T-helper 2 cell treated with Interferon-gamma antibody and Interleukin-4, amounts not matched to agents 100 ng/mL and 5 ng/mL, for 36 hours (primary cell): ENCODE measurements around the gene DBR1. TPM values are rescaled to one million over a fixed set of nuclear protein-coding genes. Genes with fewer than 3 reads are reported as not detected.
"Not testable (repeated sequence)": the region's sequence is repeated elsewhere in the genome, so short reads cannot be mapped to it uniquely, and the experiment has no call there.

Experiments used
- intact Hi-C: fragments of 100-400 bp; cut with micrococcal nuclease; formaldehyde crosslinking; loops from one replicate; pipeline ENCODE4 v1.15.1; 2023
- total RNA-seq: library from RNA; stranded (reverse); gene quantifications from 2 replicates; pipeline ENCODE4 v1.2.3, GENCODE V29; 2022

Gene DBR1
- total RNA-seq, 1 donor from 2014 or later, result 21.5 TPM

DNA sequence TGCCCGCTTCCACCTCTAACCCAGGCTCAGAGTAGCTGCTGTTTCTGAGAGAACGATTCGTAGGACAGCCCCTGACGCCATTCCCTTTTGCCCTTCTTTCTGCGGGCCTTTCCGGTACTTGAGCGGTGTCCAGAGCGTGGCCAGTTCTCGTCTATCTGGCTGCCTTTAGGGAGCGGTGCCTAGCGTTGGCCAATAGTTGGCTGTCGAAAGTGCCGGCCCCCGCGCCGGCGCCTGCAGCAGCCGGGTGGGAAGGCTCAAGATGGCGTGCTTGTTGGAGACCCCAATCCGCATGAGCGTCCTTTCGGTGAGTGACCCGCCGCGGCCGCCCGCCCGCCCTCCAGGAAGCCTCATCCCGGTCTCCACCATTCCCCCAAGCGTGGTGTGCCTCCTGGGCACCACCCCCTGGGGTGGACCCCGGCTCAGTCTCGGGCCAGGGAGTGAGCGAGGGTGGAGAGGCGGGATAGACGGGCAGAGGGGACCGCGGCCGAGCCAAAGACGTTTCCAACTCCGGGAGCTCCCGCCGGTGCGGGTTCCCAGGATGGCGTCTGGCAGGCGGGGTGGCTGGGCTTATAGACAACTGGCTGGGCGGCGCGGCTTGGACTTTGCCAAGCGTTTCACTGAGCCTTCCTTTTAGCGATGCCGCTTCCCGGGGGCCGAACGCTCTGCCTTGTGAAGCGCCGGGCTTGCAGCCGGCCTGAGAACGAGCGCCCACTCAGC, 12.7 kb upstream of the DBR1 start, which contains the start of gene ARMC8:
Gene ARMC8 (plus strand): TSS at position 6 of the 717 bp plus-strand sequence. CDS start 254 bp downstream, at position 260.
- intact Hi-C loops, result loop anchor here (1.0 to 10.0 kb wide), 7 partner anchors 13 to 1990 kb away; partner anchors contain the start of genes DBR1, ESYT3, MSL2 and NME9

DNA sequence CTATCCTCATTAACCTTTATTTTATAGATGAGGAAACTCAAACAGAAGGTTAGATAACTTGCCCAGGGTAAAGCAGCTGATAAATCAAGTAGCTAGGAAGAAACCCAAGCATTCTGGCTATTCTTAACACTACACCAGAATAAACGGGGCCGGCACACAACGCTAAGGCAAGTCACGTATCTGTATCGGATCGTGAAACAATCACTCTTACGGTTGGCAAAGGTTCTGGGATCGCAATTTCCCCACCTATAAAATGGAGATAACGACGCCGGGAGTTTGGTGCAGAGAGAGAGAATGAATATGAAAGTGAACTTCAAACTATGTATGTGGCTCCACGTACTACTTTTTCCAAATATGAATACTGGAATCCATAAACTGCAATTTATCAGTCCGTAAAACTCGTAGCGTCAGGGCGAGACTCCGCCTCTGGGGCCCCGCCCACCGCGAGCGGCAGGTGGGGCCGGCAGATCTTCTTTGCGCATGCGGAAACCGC, 12.1 kb upstream of the DBR1 start:
- intact Hi-C loops, result loop anchor here (1.0 to 10.0 kb wide), 7 partner anchors 13 to 1990 kb away; partner anchors contain the start of genes DBR1, ESYT3, MSL2 and NME9

DNA sequence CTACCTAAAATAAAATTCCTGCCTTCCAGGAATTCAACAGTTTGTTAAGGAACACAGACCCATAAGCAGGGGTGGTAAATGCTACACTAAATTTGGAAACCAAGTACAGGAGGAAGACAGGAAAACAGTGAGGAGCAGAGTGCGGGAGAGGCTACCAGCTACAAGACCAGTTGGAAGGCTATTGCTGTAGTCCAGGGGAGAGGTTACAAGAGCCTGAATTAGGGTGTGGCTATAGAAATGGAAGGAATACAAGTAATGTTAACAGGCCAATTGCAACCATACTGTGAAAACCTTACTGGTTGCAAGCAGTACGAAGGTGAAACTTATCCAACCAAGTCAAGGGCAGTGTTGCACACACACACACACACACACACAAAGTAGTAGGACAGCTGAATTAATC, 11.5 kb upstream of the DBR1 start:
- intact Hi-C loops, result loop anchor here (5.0 to 10.0 kb wide), 5 partner anchors 36 to 1989 kb away; partner anchors contain the start of genes ESYT3, MSL2 and PCCB

DNA sequence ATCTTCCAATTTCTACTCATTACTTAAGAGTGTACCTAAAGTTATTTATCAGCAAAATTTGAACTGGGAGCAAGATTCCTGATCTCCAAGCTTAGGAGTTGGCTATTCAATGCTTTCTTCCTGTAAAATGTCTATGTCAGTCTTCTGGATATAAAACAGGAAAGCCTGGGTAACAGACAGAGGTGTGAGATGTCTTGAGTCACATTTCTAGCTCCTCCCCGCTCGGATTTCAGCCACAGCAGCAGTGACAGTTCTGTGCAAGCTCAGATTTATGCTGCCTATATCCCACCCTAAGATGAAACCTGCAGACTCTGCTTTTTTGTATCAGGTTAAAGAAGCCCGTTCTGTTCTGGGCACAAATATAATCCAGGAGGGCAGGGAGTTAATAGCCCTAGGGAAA, 10.3 kb upstream of the DBR1 start:
- intact Hi-C loops, result loop anchor here (5.0 to 10.0 kb wide), 6 partner anchors 37 to 1988 kb away; partner anchors contain the start of genes CEP70, ESYT3, MSL2 and PCCB

DNA sequence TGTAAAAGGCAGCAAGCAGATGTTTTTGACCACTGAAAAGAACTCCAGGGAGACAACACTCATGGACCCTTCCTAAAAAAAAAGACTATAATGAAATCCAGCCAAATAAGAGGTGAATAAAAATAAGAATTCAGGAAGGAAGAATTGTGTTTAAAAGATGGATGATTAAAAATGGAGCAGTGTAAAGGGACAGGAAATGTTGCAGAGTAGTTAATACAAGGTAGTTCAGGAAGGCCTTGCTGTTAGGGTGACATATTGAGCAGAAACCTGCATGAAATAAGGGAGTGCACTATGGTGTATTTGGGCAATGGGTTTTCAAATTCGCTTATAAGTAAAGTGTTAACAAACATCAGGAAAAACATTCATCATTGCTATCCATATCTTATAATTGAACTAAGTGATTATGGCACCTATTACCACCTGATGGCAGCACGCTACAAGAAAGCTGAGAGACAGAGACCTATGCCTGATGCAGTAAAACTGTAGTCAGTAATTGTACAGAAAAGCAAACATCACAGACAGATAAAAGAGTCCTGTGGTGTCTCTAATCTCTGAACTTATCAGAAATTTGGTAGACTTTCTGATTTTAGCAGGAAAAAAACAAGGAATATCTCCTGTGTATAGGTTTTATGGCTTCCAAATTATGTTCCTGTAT, 5.8 kb upstream of the DBR1 start:
- intact Hi-C loops, result loop anchor here (5.0 to 10.0 kb wide), 3 partner anchors 254 to 734 kb away; partner anchors contain the start of genes CEP70 and ESYT3

DNA sequence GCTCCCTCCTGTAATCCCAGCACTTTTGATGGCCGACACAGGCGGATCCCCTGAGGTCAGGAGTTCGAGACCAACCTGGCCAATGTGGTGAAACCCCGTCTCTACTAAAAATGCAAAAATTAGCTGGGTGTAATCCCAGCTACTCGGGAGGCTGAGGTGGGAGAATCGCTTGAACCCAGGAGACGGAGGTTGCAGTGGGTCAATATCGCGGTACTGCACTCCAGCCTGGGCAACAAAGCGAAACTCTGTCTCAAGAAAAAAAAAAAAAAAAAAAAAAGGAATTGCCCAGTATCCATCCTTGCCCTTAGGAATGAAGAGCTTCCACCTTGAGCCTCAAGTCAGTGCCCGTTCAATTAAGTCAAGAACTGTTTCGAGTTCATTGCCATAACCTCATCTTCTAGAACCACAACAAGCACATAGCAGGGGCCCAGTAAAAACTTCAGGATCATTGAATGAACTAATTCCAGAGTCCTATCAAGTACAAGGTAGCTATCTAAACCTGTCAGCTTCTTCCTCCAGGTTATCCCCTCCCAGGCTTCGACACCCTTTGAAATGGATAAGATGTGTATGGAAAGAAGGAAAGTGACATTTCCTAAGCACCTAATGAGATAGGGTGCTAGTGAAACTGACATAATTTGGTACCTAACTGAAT, 826 bp downstream of the DBR1 start:
- intact Hi-C loops, result loop anchor here (1.0 to 5.0 kb wide), 4 partner anchors 13 to 763 kb away; partner anchors contain the start of genes ARMC8 and PIK3CB

- intact Hi-C loops, result loop anchor here (5.0 kb wide), 3 partner anchors 105 to 765 kb away; partner anchors contain the start of gene PIK3CB
These were observed 2.1 kb downstream of the DBR1 start for GRCh38 chr3:138172625-138173024.

- intact Hi-C loops, result no loop called here
These were observed 9.7 kb downstream of the DBR1 start for GRCh38 chr3:138165061-138165460.

DNA sequence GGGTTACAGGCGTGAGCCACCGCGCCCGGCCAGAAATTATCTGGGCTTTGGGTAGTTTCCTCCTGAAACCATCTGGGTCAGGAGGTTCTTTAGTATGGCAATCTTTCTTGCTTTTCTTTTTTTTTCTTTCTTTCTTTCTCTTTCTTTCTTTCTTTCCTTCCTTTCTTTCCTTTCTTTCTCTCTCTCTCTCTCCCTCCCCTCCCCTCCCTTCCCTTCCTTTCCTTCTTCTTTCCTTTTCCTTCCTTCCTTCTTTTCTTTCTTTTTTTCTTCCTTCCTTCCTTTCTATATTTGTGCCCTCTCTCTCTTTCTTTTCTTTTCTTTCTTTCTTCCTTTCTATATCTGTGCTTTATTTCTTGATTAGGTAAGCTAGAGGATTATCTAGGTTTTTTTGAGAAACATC, 17.0 kb downstream of the DBR1 start:
- intact Hi-C loops, result no loop called here

- intact Hi-C loops, result no loop called here
These were observed 20.2 kb downstream of the DBR1 start for GRCh38 chr3:138154534-138154933.

DNA sequence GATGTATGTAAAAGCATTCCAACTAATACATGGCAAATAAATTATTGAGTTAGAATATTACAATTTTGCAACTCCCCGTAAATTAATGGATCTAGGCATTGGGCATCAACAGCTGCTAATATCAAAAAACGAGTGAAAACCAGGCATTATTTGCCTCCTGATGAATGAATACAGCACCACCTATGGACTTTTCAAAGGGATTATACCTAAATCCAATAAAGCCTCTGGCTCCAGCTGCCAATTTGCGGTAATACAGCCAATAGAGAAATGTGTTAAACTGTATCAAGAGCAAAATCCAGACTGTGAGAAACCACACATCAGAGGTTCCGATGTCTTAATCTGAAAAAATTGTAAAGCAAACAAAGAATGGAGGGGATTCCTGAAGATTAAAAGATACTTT, 26.2 kb downstream of the DBR1 start:
- intact Hi-C loops, result no loop called here

- intact Hi-C loops, result not testable (repeated sequence)
These were observed 32.5 kb downstream of the DBR1 start for GRCh38 chr3:138142181-138142580.

DNA sequence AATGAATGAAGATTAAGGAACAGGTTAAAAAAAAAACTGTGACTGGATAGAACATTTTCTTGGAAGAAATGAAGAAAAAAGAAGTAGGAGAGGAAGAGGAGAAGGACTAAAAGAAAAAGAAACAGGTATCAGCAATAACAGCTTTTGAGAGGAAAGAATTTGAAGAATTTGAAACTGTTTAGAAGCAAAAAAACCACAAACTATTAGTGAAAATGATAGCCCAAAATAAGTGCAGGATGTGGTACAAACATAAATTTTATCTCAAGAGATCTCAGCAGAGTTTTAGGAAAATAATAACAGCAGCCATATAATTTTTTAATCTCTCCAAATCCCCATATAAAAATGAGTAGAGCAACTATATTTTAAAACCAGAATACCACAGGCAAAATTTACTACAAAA, 33.8 kb downstream of the DBR1 start:
- intact Hi-C loops, result no loop called here

DNA sequence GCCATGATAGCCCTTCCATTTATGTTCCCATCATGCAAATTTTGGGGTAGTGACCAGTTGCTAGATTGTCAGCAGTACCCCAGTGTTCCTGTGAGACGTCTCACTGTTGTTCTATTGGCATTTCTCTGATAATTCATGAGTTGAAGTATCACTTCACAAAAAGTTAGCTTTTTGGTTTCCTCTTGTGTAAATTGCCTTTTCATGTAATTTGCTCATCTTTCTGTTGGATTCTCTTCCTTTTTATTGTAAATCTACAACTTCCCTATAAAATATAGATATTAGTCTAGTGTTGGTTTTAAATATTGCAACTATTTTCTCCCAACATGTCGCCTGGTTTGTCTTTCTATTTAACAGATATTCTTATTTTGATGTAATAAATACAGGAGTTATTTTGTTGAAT, 35.0 kb downstream of the DBR1 start:
- intact Hi-C loops, result no loop called here

GRCh38 chr3:138137861-138138260, 36.9 kb downstream of the DBR1 start:
- intact Hi-C loops, result no loop called here

- intact Hi-C loops, result no loop called here
These were observed 38.5 kb downstream of the DBR1 start for GRCh38 chr3:138136201-138136600.

DNA sequence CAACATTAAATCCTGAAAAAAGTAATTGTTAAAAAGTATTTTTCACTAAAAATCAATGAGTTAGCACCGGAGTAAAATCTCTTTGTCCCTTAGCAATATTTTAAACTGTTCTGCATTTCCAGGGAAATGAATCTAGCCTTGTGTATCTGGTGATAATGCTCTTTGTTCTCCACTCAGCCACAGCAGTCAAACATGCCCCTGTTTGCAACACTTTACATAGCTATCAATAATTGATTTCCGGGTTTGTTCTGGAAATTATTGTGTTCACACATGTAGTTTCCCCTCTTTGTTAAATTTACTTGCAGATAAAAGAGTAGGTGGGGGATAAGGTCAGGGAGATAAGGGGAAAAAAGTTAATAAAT, 38.9 kb downstream of the DBR1 start:
- intact Hi-C loops, result no loop called here

- intact Hi-C loops, result no loop called here
These were observed 39.4 kb downstream of the DBR1 start for GRCh38 chr3:138135146-138135832.

DNA sequence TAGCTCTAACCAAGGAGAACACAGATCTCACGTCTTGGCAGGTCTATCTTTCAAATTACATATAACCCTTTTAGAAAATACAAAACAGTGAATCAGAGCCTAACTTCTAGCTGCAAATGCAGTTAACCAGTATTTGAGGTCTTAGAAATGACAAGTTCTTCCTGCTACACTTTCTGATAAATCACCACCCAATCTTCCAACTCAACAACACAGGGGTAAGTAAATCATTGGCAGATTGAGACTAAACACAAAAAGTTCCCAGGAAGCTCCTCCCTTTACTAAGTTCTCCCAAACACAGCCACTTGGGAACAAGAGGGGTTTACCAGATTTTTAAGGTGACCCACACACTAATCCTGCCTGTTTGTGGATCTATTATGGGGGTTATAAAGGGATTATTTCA, 42.5 kb downstream of the DBR1 start, which contains the start of gene A4GNT:
Gene A4GNT (minus strand): TSS at position 152 of the 400 bp plus-strand sequence. CDS start 1,134 bp downstream, outside the sequence.
- intact Hi-C loops, result no loop called here

- intact Hi-C loops, result no loop called here
These were observed 46.9 kb downstream of the DBR1 start for GRCh38 chr3:138127636-138128365.
